Lower leg skin (tissue), 4 donors: Measurements from ENCODE around the gene RIN1. TPM values are rescaled to one million over a fixed set of nuclear protein-coding genes. Genes with fewer than 3 reads are reported as not detected.

ENCODE experiments used
- DNase-seq, 2 donors: peaks; one replicate each; pipeline ENCODE4 v3.0.0-alpha.2; 2019; ENCODE audit warnings: low spot score in 2 of 2
- H3K4me3 ChIP-seq: fragments of 200-600 bp; sonication (generic); 2 replicates; pipeline ENCODE4 v1.5.1; 2017; ENCODE audit warnings: mild to moderate bottlenecking, low read depth; ENCODE audit not compliant: poor library complexity, severe bottlenecking
- POLR2A ChIP-seq, 2 donors: fragments of 450-650 bp; IDR thresholded peaks; one replicate each; pipeline ENCODE4 v1.6.1; 2016 to 2017; ENCODE audit warnings: antibody characterized with exemption in 2 of 2, mild to moderate bottlenecking in 1 of 2, moderate library complexity in 1 of 2
- WGBS, 2 donors: methylation state at CpG; one replicate each; pipeline ENCODE4 v1.1.5; 2018; 5-methylcytosine and 5-hydroxymethylcytosine counted together
- intact Hi-C: fragments of 100-400 bp; cut with DNase I; formaldehyde crosslinking; loops from one replicate; pipeline ENCODE4 v1.15.0; 2023; ENCODE audit warnings: low total_unique reads
- total RNA-seq, 4 donors: library from RNA; depleted of rRNA; stranded (reverse); fragments of >200 nt; gene quantifications; one replicate each; pipeline ENCODE4 v1.1.0, GENCODE V29; 2016
- TF ChIP-seq, protein P1 (sequence below), 3 donors: fragments of 450-650 bp; IDR thresholded peaks; one replicate each; pipeline ENCODE4 v1.5.1; 2016; ENCODE audit warnings: antibody characterized with exemption in 3 of 3, mild to moderate bottlenecking in 3 of 3, moderate library complexity in 2 of 3

Gene RIN1
- total RNA-seq, 4 donors from 2014 or later, result 48.3 to 56.9 (median 53.8) TPM

DNA sequence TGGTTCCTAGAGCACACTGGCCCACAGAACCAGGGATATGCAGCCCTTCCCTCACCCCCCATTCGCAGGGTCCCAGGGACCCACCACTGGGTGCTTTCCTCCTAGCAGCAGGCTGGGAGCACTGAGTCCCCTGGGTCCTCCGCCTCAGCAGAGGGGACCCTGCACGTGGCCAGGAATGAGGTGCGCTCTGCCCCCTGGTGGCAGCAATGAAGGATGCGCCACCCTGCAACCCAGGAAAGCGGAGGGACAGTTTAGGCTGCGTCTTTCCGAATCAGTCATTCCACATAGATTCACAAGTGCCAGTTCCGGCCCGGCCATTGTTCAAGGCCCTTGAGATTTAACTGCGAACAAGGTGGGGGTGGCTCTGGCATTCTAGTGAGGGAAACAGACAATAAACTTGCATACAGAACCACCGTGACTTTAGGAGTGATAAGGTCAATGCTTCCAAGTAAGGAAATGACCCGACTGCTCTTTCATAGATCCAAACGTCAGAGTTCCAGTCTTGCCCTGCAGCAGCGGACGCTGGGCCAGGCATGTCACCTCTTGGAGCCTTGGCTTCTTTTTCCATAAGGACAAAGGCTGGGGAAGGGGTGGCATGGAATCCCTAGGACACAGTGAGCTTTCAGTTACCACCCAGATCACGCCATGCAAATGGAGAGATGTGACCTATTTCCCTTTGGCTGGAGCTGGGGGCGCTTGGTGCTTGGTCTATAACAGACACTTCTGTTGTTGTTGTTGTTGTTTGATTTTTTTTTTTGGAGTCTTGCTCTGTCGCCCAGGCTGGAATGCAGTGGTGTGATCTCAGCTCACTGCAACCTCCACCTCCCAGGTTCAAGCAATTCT lies 7.7 kb downstream of the RIN1 start:
- TF ChIP-seq, protein P1, sequence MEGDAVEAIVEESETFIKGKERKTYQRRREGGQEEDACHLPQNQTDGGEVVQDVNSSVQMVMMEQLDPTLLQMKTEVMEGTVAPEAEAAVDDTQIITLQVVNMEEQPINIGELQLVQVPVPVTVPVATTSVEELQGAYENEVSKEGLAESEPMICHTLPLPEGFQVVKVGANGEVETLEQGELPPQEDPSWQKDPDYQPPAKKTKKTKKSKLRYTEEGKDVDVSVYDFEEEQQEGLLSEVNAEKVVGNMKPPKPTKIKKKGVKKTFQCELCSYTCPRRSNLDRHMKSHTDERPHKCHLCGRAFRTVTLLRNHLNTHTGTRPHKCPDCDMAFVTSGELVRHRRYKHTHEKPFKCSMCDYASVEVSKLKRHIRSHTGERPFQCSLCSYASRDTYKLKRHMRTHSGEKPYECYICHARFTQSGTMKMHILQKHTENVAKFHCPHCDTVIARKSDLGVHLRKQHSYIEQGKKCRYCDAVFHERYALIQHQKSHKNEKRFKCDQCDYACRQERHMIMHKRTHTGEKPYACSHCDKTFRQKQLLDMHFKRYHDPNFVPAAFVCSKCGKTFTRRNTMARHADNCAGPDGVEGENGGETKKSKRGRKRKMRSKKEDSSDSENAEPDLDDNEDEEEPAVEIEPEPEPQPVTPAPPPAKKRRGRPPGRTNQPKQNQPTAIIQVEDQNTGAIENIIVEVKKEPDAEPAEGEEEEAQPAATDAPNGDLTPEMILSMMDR (IDR thresholded peaks at IDR 0.05), result peak in 1 of 3 donors; percentile 91
- TF ChIP-seq POLR2A (IDR thresholded peaks at IDR 0.05), result no peak
- intact Hi-C loops, result no loop called here
- DNase-seq, result peak; percentile 68 to 96

DNA sequence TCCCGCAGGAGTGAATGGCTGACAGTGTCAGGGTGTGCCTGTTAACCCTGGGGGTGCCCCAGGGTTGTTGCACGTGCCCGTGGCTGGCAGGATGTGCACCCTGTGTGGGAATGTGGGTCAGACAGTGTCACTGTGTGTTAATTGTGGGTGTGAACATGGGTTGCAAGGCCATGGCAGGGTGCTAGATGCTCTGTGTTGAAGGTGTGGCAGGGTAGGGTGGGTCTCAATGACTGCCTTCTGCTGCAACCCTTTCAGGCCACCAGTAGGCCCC lies 8.3 kb downstream of the RIN1 start:
- no peak overlapping the region for H3K4me3 ChIP-seq
- no peak for TF ChIP-seq POLR2A (IDR thresholded peaks at IDR 0.05)
- TF ChIP-seq, protein P1 (IDR thresholded peaks at IDR 0.05), result no peak
- 10 to 31% methylated on average over 3 of the region's 3 CpGs for WGBS, 2 donors
- intact Hi-C loops, result no loop called here
- DNase-seq, result peak in 1 of 2 donors; percentile 88

More for the DNA sequence above, 7.7 kb downstream of the RIN1 start:
- H3K4me3 ChIP-seq, result no peak overlapping the region
- WGBS, 2 donors, result 8 to 14% methylated on average over 16 to 19 of the region's 19 CpGs

DNA sequence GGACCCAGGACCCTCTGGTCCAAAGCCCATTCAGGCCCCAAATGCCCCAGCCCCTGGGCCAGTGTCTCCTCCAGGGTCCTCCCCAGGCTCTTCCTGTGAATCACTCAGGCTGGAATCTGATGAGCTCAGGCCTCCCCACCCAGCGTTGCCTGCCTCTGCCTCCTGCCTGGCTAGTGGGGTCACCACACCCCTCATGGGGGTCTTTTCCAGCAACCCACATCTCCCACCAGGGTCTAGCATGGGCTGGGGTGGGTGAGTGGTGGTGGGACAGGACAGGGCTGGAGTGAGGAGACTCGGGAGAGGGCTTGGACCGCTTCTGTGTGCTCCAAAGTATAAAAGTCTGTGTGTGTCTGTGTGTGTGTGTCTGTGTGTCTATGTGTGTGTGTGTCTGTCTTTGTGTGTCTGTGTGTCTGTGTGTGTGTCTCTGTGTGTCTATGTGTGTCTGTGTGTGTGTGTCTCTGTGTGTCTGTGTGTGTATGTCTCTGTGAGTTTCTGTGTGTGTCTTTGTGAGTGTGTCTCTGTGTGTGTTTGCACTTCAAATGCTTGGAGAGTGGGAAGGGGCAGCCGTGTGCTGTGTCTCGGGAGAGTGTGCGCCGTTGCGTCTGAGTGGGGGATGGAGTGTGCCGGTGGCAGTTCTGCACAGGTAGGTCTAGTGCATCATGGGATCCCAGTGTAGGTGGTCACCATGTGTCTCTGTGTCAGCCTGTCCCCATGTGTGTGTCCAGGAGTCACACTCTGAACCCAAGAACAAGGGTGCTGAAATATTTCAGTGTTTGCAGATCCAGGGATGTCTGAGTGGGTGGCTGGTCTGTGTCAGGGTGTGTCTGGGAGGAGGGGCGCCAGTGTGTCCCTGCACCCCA lies 8.8 kb downstream of the RIN1 start:
- TF ChIP-seq, protein P1 (IDR thresholded peaks at IDR 0.05), result no peak
- TF ChIP-seq POLR2A (IDR thresholded peaks at IDR 0.05), result no peak
- intact Hi-C loops, result no loop called here
- DNase-seq, result peak in 1 of 2 donors; percentile 88
- WGBS, 2 donors, result 41 to 54% methylated on average over 10 of the region's 10 CpGs
- H3K4me3 ChIP-seq, result no peak overlapping the region

DNA sequence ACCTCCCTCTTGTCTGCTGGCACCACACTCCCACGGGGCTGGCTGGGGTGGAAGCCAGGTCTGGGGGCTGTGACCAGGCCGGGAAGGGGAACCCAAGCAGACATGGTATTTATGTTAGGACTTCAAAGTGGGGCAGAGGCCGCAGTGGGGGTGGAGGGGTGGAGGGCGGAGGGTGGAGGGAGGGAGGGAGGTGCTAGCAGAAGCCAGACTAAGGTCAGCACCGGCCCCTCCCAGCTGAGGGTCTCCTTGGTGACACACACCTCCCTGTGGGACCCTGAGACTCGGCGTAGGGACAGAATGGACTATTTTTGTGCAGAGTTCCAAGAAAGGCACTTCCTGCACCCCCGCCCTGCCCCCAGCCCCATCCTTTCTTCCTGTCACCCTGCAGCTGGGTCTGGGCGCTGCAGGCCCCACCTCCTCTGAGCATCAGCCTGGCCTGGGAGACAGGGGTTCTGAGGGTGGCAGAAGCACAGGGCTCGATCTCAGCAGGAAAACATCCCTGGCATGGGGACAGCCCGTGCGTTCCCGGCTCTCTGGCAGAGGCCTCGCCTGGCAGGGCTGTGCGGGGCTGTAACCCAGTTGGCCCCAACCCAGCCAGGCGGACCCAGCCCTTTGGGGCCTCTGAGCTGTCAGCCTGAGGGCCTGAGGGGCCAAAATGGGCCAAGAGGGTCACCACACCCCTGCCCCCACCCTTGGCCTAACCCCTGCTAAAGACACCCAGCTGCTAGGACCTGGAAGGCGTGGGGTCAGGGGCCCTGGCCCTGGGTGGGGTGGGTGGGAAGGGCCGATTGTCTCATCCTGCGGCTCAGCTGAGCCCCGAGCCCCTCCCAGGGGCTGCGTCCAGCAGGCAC lies 9.7 kb downstream of the RIN1 start:
- 30 to 34% methylated on average over 11 to 21 of the region's 21 CpGs for WGBS, 2 donors
- intact Hi-C loops, result no loop called here
- H3K4me3 ChIP-seq, result no peak overlapping the region
- DNase-seq, result peak in 1 of 2 donors; percentile 89
- TF ChIP-seq, protein P1 (IDR thresholded peaks at IDR 0.05), result no peak
- no peak for TF ChIP-seq POLR2A (IDR thresholded peaks at IDR 0.05)

DNA sequence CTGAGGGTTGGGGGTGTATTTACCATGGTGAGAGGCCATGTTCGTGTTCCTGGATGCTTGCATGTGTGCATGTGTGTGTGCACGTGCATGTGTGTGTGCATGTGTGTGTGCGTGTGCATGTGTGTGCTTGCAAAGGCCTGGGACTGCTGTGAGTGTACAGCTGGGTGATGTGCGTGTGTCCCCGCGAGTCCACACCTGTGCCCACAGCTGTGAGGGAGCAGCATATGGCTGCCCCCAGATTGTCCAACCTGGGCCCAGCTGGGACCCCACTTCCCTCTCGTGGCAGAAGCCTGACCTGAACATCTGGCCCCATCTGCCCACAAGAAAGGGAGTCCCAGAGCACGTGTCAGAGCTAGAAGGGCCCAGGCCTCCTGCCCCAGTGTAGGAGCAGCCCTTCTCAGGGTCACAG lies 11.0 kb downstream of the RIN1 start:
- WGBS, 2 donors, result 65 to 77% methylated on average over 6 to 8 of the region's 8 CpGs
- H3K4me3 ChIP-seq, result no peak overlapping the region
- TF ChIP-seq POLR2A (IDR thresholded peaks at IDR 0.05), result no peak
- TF ChIP-seq, protein P1 (IDR thresholded peaks at IDR 0.05), result no peak
- no peak for DNase-seq
- intact Hi-C loops, result no loop called here
